HG02798 (cell line): ENCODE results near the gene COL10A1.
"Not testable (repeated sequence)": the region's sequence is repeated elsewhere in the genome, so short reads cannot be mapped to it uniquely, and the experiment has no call there.

ENCODE experiments used
- ATAC-seq: cut with Tn5 transposase; IDR thresholded peaks from one replicate; pipeline ENCODE4 v1.9.1; 2021; ENCODE audit warnings: mild to moderate bottlenecking; ENCODE audit not compliant: unreplicated experiment, poor library complexity

Gene COL10A1

DNA sequence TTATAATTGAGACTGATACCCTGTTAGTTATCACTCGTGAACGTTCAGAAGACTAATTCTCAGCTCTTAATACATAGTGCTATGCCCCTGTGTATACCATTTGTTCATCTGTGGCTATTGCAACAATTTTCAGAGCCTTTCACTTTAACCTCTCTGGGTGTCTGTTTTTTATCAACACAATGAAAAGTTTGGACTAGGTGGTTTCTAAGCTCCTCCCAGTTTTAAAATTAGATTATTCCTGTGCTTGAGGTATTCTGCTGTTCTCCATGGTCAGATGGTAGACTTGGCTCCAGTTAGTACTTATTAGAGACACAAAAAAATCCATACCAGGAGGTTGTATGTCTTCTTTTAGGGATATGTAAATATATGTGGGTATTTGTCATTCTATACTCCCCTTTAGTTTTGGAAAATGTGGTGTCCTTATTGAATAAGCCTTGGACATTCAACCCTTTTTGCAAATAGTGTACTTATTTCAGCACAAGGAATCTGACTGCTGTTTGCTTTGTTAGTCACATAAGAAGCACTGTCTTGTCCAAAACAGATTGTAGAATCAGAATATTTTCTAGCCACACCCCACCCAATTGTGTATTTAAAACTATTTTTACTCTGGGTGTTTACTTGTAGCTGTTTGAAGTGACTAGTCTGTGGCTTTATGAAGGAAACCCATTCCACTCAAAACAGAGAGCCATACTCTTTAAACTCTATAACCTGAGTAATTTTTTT is 2.0 kb upstream of the COL10A1 start:
- ATAC-seq = no peak

DNA sequence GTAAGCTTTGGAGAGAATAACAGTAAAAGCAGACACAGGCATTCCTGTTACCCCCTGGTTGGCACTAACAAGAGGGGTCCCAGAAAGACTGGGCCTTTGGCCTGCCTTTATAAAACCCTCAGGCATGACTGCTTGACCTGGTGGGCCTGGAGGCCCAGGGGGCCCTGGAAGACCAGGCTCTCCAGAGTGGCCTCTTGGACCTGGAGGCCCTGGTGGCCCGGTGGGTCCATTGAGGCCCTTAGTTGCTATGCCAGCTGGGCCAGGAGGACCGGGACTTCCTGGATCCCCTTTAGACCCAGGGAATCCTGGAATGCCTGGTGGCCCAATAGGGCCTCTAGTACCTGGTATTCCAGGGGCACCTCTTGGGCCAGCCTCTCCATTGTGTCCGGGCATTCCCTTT is 5.5 kb downstream of the COL10A1 start:
- no peak for ATAC-seq

DNA sequence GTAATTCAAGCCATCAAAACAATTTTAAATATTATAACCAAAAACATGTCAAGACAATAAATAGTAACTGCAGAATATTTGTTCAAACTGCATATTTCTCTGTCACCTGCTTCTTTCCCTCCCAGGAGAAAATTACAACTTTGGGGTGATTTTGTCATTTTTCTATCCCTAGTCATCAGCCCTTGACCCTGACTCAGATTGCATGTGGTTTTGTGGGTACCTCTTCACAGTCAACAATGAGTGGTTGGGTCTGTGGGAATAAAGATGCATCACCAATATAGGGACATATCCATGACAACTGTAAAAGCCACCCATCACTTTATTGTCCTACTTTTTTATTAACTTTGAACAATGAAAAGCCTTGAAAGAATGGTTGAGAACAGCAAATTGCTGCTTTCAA is 7.3 kb downstream of the COL10A1 start:
- no peak for ATAC-seq

DNA sequence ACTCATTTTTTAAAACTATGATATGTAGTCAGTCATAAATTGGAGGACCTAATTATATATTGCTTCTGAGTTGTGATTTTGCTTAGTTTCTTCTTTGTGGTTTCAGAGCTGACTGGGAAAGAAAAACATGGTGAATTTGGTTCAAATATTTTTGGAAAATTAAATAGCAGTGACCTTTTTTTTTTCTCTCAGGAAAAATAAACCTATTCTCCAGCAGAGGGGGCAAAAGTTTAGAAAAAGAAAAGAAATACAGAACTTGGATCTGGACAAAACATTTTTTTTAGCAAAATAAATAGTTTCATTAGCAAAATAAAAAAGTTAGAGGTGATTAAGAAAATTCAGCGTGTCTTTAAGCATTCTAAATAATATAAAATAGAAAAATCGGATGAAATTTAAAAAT is 10.2 kb downstream of the COL10A1 start:
- ATAC-seq = no peak

DNA sequence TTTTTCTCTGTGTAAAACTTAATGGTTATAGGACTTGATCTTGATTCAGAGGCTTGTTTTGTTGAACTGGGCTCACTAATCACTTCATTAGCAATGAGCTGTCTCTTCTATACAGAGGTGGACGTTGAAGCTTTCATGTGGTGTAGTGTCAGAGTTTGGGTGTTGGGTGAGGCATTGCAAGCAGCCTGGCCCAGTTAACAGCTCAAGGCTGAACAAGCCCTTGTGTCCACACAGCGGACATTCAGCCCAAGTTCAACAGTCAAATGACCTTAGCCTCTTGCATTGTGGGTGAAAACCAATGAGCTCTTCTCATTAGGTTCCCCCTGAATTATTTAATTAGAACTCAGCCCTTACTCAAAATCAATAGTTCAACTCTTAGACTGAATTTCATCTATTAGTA is 12.5 kb downstream of the COL10A1 start:
- ATAC-seq = no peak

DNA sequence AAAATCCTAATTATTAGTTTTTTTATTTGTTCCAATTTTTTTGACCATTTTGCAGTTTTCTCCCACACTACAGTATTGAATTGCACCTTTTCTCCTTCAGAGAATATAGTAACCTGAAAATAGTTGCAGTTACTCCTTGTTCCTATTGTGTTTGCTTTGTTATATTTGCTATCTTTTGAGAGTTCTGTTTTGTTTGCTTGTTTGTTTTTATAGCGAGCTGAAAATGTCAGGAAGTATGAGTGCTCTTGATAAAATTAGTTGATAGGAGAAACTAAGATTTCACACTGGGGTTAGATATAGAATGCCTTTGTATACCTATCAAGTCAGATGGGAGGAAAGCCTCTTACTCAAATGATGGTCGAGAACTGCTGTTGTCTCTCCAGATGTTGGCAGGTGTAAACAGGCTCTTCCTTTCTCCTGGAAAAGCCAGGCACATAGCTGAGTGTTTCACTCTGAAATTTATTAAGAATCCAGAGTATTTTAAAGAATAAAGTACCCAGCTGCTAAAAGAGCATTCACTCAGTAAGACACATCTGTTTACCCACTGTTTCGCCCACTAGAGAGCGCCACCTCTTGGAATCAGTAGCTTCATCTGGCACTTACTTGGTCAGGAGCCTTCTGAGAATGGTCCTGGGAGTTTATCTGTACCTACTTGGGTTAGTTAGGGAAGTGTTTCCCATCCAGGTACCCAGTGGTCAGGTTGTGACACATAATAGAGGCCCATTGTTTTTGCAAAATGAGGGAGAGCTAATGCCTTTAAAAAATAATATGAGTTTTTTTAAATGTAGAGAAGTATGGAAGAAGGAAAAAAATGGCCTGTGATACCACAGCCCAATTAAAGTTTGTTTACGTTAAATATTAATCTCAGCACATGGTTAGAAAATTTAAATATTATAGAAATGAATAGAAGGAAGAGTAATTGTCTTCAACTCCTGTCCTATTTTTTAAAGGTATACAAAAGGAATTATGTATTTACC is 14.1 kb downstream of the COL10A1 start:
- peak; percentile 78 for ATAC-seq

DNA sequence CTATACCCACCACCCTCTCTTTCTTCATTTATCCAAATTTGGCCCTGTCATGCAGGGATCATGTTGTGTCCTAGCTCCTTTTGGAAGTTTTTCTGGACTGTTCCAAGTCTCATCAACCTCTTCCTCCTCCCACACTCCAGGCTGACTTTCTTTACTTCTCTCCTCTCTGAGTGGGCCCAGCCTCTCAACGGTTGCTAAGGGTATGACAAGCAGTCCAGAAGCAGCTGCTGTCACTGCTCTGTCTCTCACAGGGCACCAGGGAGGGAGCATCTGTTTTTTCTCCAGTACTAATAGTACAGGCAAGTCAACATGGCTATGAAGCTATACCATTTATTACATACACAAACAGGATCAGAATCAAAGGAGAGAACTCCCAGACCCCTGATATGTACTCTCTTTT is 17.1 kb downstream of the COL10A1 start:
- peak; percentile 34 for ATAC-seq

DNA sequence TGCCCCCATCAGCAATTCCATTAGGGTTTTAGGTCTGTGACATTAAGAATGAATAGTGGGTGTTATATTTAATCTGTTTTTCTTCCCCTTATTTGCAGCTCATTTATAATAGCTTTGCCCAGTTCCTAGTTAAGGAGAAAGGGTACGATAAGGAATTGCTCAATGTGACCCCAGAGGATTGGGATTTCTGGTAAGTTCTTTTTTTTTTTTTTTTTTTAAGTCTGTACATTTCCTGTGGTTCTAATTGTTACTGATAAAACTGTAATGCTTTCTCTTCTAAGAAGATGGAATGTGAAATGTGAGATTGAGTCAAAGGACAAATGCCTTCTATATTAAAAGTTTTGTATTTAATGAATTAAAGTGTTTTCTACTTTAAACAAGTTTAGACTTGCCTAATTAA is 19.8 kb downstream of the COL10A1 start:
- no peak for ATAC-seq

DNA sequence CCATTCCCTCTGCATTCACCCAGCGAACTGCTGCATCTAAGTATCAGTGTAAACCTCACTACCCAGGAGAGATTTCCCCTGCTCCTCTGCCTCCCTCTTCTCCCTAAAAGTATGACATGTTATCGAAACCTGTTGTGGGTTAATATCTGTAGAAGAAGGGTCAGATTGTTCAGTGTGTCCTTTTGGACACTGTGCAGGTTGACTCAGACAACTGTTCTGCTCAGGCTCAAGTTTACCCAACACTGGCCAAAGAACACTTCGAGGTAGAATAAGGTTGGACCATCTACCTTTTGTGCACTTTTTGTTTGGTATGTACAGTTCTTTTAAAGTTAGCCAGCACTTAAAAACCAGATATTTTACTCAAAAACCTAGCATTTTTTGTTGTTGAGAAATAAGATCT is 20.7 kb downstream of the COL10A1 start:
- no peak for ATAC-seq

DNA sequence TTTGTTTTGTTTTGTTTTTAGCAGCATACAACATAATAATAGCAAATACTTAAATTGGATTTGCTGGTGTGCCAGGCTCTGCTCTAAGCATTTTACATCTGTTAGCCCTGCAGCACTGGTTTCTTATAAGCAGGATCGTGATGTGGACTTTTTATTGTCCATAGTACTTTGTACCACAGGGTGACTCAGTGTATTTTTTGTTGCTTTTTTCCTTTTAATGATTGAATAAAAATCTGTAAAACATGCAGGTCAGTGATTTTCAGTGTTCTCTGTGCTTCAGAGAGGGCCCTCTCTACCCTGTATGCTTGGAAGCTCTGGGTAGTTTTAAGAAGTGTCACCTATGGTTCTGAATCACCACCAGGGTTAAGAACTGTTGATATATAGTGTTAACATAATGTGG is 21.3 kb downstream of the COL10A1 start:
- ATAC-seq = no peak

DNA sequence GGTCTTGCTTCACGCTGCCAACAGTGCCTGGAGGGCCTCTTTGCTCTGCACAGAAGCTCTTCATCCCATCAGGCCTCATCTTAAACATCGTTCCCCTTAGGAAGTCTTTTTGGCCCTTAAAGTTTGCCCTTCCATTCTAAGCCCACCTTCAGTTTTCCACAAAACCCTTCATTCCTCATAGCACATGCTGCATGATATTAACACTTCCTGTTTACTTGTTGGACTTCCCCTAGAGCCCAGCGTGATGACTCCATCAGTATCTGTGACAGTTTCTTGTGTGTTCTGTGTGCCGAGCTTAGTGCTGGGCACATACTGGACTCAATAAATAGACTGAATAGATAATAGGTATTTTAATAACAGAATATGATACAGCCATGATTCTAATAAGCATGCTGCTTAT is 23.1 kb downstream of the COL10A1 start:
- no peak for ATAC-seq

DNA sequence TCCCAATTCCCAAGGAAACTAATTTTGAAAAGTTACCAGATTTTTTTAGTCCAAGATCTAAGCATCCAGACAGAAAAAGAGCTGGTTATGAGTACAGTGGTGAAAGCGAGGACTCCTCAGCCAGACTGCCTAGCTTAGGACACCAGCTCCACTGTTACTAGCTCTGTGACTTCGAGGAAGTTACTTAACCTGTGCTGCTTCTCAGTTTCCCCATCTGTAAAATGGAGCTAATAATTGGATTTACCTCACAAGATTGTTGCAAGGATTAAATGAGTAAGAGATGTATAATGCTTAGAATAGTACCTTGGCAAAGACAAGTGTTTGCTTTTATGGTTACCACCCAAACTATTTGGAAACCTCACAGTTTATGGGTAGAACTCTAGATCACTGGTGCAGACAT is 24.1 kb downstream of the COL10A1 start:
- ATAC-seq = no peak

DNA sequence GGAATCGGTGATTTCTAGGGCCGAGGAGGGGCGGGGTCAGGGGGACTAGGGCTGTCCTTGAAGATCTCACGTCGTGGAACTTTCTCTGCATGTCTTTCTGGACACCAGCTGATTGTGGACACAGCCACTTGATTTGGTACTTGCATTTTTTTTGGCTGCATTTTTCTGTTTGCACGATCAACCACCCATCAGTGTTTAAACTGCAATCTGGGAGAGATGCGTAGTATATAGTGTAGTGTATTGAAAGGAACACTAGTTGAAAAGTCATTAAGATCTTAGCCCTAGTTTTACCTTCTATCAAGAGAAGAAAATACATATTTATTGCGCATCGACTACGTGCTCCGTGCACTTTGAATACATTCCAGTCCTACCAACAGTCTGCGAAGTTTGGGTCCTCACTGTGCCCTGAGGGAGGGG is 24.6 kb downstream of the COL10A1 start:
- ATAC-seq = no peak

DNA sequence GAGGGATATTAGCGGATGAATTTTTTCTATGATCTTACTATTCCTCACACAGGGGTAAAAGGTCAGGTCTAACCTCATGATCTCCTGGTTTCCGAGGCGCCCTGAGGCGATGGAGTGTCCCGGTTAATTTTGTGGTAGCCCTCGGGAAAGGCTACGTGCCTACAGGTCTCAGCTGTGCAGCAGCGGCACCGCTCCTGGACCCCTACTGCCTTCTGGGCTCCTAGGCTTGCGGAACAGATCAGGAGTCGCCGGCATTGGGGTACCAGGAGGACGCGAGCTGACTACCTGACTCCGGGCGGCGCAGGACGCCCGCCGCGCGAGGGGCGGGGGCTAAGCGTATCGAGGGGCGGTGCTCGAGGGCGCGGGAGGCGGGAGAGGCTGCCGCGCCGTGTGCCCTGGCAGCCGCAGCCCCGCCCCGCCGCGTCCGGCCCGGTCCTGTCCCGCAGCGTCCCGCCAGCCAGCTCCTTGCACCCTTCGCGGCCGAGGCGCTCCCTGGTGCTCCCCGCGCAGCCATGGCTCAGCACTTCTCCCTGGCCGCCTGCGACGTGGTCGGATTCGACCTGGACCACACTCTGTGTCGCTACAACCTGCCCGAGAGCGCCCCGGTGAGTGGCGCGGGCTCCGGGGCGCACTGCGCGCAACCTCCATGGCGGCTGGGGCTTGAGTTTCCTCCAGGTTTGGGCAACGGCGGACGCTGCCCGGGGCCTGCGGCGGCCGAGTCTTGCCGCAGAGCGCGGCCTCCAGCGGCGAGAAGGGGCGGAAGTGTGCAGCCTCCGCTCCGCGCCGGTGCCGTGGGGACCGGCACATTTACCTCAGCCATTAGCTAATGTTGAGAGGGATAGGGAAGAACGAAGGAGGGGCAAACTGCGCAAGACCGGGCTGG is 25.3 kb downstream of the COL10A1 start, which contains the start of gene NT5DC1:
NT5DC1 (plus strand) TSS at position 435 of the 883 bp plus-strand sequence; CDS start at position 513, 78 bp downstream.
- ATAC-seq = peak; percentile 90

DNA sequence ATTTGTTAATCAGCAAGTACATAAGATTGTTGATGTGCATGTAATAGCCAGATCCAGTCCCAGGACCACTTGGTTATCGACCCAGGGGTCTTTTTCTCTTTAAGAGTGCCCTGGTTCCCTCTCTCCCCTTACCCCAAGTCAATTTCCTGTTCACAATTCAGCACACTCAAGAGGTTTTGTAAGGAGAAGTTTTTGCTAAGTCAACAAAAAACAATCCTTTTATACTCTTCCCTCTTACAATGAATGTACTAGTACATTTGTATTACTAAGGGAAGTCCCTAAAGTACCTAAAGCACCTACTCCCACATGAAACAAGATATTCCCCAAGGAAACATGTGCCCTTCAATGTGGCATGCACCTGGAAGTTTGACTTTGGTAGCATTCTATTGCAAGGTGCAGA is 26.9 kb downstream of the COL10A1 start:
- no peak for ATAC-seq

DNA sequence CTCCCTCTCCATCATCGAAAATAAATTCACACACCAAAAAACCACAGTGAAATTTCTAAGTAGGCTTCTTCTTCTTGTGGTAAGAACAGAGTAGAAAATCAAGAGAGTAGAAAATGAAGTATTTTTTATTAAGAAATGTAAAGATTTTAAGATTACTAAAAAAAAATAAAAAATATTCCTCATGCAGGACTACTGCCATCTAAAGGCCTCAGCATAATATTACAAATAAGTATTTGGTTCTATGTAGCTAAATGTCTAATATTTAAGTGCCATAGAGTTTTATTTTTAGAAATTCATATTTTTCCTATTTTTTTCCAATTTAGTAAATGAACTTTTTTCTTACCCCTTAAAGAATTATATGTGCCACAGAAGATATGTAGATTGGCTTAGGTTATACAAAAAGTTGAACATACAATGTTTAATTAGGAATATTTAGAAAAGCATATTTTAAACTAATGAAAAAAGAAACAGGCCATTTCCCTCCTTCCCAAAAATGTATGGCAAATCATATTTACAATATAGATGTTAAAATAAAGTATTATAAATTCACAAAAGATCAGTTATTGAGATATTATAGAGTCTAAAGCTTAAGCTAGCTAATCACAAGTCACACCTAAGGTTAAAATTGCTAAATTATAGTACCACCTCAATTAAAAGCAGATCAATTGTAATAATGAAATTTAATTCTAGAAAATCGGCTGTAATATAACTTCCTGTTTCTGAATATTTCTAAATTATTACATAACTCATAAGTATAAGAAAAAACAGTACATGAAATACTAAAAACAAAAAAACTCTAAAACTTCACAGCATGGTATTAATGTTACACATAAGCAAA is 28.7 kb downstream of the COL10A1 start:
- no peak for ATAC-seq

DNA sequence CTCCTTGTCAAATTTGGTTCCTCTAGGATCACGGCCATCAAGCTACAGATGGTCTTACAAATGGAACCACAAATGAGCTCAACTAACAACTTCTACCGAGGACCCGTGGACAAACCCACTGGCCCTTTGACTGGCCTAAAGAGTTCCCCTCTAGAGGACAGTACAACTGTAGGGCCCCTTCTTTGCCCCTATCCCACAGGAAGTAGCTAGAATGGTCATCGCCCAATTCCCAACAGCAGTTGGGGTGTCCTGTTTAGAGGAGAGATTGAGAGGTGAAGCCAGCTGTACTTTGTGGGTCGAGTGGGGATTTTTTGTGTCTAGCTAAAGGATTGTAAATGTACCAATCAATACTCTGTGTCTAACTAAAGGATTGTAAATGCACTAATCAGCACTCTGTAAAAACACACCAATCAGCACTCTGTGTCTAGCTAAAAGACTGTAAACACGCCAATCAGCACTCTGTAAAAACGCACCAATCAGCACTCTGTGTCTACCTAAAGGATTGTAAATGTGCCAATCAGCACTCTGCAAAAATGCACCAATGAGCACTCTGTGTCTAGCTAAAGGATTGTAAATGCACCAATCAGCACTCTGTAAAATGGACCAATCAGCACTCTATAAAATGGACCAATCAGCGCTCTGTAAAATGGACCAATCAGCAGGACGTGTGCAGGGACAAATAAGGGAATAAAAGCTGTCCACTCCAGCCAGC is 29.7 kb downstream of the COL10A1 start:
- ATAC-seq = not testable (repeated sequence)

DNA sequence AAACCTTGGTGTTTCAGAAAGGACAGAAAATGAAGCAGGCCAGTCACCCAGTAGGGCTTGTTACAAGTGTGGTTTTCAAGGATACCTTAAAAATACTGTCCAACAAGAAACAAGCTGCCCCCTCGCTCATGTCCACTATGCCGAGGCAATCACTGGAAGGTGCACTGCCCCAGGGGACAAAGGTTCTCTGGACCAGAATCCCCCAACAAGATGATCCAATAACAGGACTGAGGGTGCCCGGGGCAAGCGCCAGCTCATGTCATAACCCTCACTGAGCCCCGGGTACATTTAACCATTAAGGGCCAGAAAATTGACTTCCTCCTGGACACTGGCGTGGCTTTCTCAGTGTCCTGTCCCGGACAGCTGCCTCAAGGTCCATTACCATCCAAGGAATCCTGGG is 31.9 kb downstream of the COL10A1 start:
- no peak for ATAC-seq

DNA sequence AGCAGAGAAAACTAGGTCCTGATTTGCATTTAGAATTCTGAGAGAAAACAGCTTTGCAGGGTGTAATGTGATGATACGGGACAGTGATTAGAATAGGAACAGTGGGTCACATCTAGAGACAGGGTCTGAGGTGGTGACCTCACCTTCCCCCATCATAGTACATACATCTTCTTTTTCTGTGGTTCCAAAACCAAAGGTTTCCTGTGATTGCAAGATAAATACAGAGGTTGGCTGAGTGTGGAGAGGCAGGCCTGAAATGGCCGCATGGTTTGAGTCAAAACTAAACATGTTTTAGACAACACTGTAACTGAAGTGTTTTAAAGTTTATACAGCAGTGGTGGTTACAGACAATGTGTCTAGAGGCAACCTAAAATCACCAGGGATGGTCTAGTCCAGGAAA is 35.7 kb downstream of the COL10A1 start:
- ATAC-seq = peak; percentile 48
